SU-DHL-6 (cell line): Measurements from ENCODE around the gene HELZ.

Experiments used
- EZH2phosphoT487 ChIP-seq: fragments of 200-600 bp; sonication (generic), shearing (Covaris generic); conservative IDR thresholded peaks from 2 replicates; pipeline ENCODE4 v1.6.1; 2018; ENCODE audit warnings: mild to moderate bottlenecking, antibody characterized with exemption, low read length, moderate library complexity, mixed read lengths
- TF ChIP-seq, protein P1 (sequence below): fragments of 200-600 bp; sonication (generic); IDR thresholded peaks from one replicate; pipeline ENCODE4 v1.5.1; 2017; ENCODE audit warnings: antibody characterized with exemption, mild to moderate bottlenecking, low read length, moderate library complexity; ENCODE audit not compliant: insufficient read depth, poor library complexity, severe bottlenecking

GRCh38 chr17:67072885-67073284, 172.1 kb downstream of the HELZ start:
- TF ChIP-seq, protein P1, sequence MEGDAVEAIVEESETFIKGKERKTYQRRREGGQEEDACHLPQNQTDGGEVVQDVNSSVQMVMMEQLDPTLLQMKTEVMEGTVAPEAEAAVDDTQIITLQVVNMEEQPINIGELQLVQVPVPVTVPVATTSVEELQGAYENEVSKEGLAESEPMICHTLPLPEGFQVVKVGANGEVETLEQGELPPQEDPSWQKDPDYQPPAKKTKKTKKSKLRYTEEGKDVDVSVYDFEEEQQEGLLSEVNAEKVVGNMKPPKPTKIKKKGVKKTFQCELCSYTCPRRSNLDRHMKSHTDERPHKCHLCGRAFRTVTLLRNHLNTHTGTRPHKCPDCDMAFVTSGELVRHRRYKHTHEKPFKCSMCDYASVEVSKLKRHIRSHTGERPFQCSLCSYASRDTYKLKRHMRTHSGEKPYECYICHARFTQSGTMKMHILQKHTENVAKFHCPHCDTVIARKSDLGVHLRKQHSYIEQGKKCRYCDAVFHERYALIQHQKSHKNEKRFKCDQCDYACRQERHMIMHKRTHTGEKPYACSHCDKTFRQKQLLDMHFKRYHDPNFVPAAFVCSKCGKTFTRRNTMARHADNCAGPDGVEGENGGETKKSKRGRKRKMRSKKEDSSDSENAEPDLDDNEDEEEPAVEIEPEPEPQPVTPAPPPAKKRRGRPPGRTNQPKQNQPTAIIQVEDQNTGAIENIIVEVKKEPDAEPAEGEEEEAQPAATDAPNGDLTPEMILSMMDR, result no peak
- no peak for TF ChIP-seq EZH2phosphoT487
